H1 (cell line): ENCODE measurements around the gene HLA-DQA1. TPM values are rescaled to one million over a fixed set of nuclear protein-coding genes. Genes with fewer than 3 reads are reported as not detected.

Source experiments
- CTCF ChIA-PET: fragments of 300-600 bp; sonication (Branson Sonifier 250); formaldehyde crosslinking; loops from one replicate; lab custom pipeline; 2021; ENCODE audit not compliant: partially characterized antibody; lab: Charles Lee
- POLR2A ChIA-PET: fragments of 300-600 bp; sonication (Branson Sonifier 250); formaldehyde crosslinking; loops from one replicate; lab custom pipeline; 2021; ENCODE audit warnings: inconsistent platforms; ENCODE audit not compliant: partially characterized antibody; lab: Charles Lee
- DNase-seq, 2 experiments: peaks; one replicate each; pipeline versions ENCODE4 v3.0.0 to v3.0.0-alpha.2; 2010 to 2022; ENCODE audit warnings: low spot score in 2 of 2, low read depth in 1 of 2, mixed read lengths in 1 of 2
- FAIRE-seq: peaks from 2 replicates; lab custom pipeline; 2011; peaks lifted over from hg19 to GRCh38; lab: Jason Lieb, UNC
- H2AFZ ChIP-seq: 2 replicates; pipeline ENCODE4 v1.8.1; 2012; ENCODE audit warnings: low read length, inconsistent platforms
- H2AK5ac ChIP-seq: 2 replicates; pipeline ENCODE4 v1.6.1; 2013; ENCODE audit warnings: low read depth, low read length
- H2BK120ac ChIP-seq: replicated peaks from 2 replicates; pipeline ENCODE3; 2013; ENCODE audit warnings: low read depth, low read length, inconsistent platforms
- H2BK12ac ChIP-seq: 2 replicates; pipeline ENCODE4 v1.6.1; 2013; ENCODE audit warnings: low read depth, low read length
- H2BK15ac ChIP-seq: 2 replicates; pipeline ENCODE4 v1.6.1; 2013; ENCODE audit warnings: low read length
- H2BK20ac ChIP-seq: 2 replicates; pipeline ENCODE4 v1.6.1; 2013; ENCODE audit warnings: low read length
- H2BK5ac ChIP-seq: 2 replicates; pipeline ENCODE4 v1.6.1; 2013; ENCODE audit warnings: low read depth, low read length
- H3K14ac ChIP-seq: 2 replicates; pipeline ENCODE4 v1.6.1; 2013; ENCODE audit warnings: inconsistent platforms; ENCODE audit not compliant: insufficient read length
- H3K18ac ChIP-seq: 2 replicates; pipeline ENCODE4 v1.6.1; 2013; ENCODE audit warnings: low read length; ENCODE audit errors: extremely low read depth
- H3K23ac ChIP-seq: 2 replicates; pipeline ENCODE4 v1.6.1; 2013; ENCODE audit warnings: inconsistent platforms; ENCODE audit not compliant: insufficient read length
- H3K23me2 ChIP-seq: 2 replicates; pipeline ENCODE4 v1.6.1; 2013; ENCODE audit warnings: low read depth, low read length
- H3K27ac ChIP-seq: 2 replicates; pipeline ENCODE4 v1.6.1; 2011; ENCODE audit warnings: low read depth, low read length, inconsistent platforms
- H3K27me3 ChIP-seq, 4 experiments: replicated peaks in 1 of 4; 1 replicate in 1 of 4; 2 replicates in 3 of 4; pipeline versions ENCODE4 v1.6.1 to v1.8.1; 2011 to 2013; ENCODE audit warnings: low read length in 3 of 4, mild to moderate bottlenecking in 3 of 4, inconsistent platforms in 2 of 4, mixed read lengths in 2 of 4, moderate library complexity in 1 of 4; ENCODE audit not compliant: control insufficient read depth in 3 of 4, insufficient read depth in 3 of 4; ENCODE audit errors: extremely low read depth in 1 of 4
- H3K36me3 ChIP-seq, 4 experiments: 2 replicates each; pipeline versions ENCODE4 v1.6.1 to v1.8.1; 2011 to 2013; ENCODE audit warnings: mild to moderate bottlenecking in 4 of 4, low read length in 3 of 4, moderate library complexity in 2 of 4, control low read depth in 1 of 4, inconsistent platforms in 1 of 4; ENCODE audit not compliant: insufficient read depth in 4 of 4, control insufficient read depth in 2 of 4
- H3K4ac ChIP-seq: replicated peaks from 2 replicates; pipeline ENCODE3; 2013; ENCODE audit warnings: low read length, low read depth, mixed read lengths, inconsistent platforms; ENCODE audit not compliant: insufficient read length
- H3K4me1 ChIP-seq, 4 experiments: replicated peaks in 1 of 4; 1 replicate in 1 of 4; 2 replicates in 3 of 4; pipeline versions ENCODE4 v1.6.1 to v1.8.1; 2011 to 2013; ENCODE audit warnings: low read length in 3 of 4, inconsistent platforms in 2 of 4, mixed read lengths in 1 of 4; ENCODE audit not compliant: insufficient read depth in 4 of 4, control insufficient read depth in 3 of 4
- H3K4me2 ChIP-seq, 2 experiments: 2 replicates each; pipeline versions ENCODE4 v1.6.1 to v1.8.1; 2011 to 2013; ENCODE audit warnings: low read depth in 2 of 2, low read length in 2 of 2, control low read depth in 1 of 2, inconsistent platforms in 1 of 2, mild to moderate bottlenecking in 1 of 2; ENCODE audit not compliant: insufficient read depth in 1 of 2
- H3K4me3 ChIP-seq, 4 experiments: fragments of 200-600, 300-600 bp in 1 of 4; sonication (generic), shearing (Covaris generic), sonication (Bioruptor Twin) in 1 of 4; 2 replicates each; pipeline versions ENCODE4 v1.5.1 to v1.8.1; 2011 to 2016; ENCODE audit warnings: low read length in 4 of 4, low read depth in 3 of 4, control low read depth in 2 of 4, inconsistent platforms in 2 of 4, mild to moderate bottlenecking in 2 of 4, mixed read lengths in 1 of 4, moderate library complexity in 1 of 4; ENCODE audit not compliant: insufficient read depth in 2 of 4; ENCODE audit errors: extremely low read depth in 1 of 4
- H3K56ac ChIP-seq: replicated peaks from 2 replicates; pipeline ENCODE3; 2013; ENCODE audit warnings: low read depth, mild to moderate bottlenecking, mixed read lengths, low read length, inconsistent platforms; ENCODE audit not compliant: insufficient read length
- H3K79me1 ChIP-seq: 2 replicates; pipeline ENCODE4 v1.6.1; 2013; ENCODE audit warnings: low read depth, low read length, control low read depth
- H3K79me2 ChIP-seq, 2 experiments: 2 replicates each; pipeline versions ENCODE4 v1.6.1 to v1.8.1; 2012 to 2013; ENCODE audit warnings: low read length in 2 of 2, mild to moderate bottlenecking in 2 of 2, inconsistent platforms in 1 of 2; ENCODE audit not compliant: insufficient read depth in 2 of 2, control insufficient read depth in 1 of 2
- H3K9ac ChIP-seq, 4 experiments: replicated peaks in 1 of 4; 1 replicate in 1 of 4; 2 replicates in 3 of 4; pipeline versions ENCODE4 v1.6.1 to v1.8.1; 2011 to 2013; ENCODE audit warnings: low read depth in 3 of 4, low read length in 3 of 4, control low read depth in 2 of 4, mild to moderate bottlenecking in 2 of 4, moderate library complexity in 2 of 4, inconsistent platforms in 1 of 4; ENCODE audit errors: extremely low read depth in 1 of 4
- H3K9me3 ChIP-seq, 2 experiments: 2 replicates each; pipeline versions ENCODE4 v1.6.1 to v1.8.1; 2012 to 2013; ENCODE audit warnings: mild to moderate bottlenecking in 2 of 2, moderate library complexity in 2 of 2, control low read depth in 1 of 2, inconsistent platforms in 1 of 2, low read depth in 1 of 2, low read length in 1 of 2, mixed read lengths in 1 of 2; ENCODE audit not compliant: insufficient read depth in 2 of 2
- H4K20me1 ChIP-seq, 2 experiments: replicated peaks in 1 of 2; 2 replicates each; pipeline versions ENCODE3 to v1.8.1; 2011 to 2013; ENCODE audit warnings: inconsistent platforms in 2 of 2, low read length in 2 of 2, mild to moderate bottlenecking in 1 of 2; ENCODE audit not compliant: insufficient read depth in 2 of 2, control insufficient read depth in 1 of 2
- H4K5ac ChIP-seq: 2 replicates; pipeline ENCODE4 v1.6.1; 2013; ENCODE audit warnings: low read length, low read depth, mixed read lengths, inconsistent platforms; ENCODE audit not compliant: insufficient read length
- H4K8ac ChIP-seq: 2 replicates; pipeline ENCODE4 v1.8.0; 2013; ENCODE audit warnings: mild to moderate bottlenecking, moderate library complexity, low read length, inconsistent platforms; ENCODE audit not compliant: insufficient read depth; ENCODE audit errors: extremely low read depth
- H4K91ac ChIP-seq: replicated peaks from 2 replicates; pipeline ENCODE3; 2013; ENCODE audit warnings: low read length, mixed read lengths, inconsistent platforms; ENCODE audit not compliant: insufficient read length
- KDM5A ChIP-seq: fragments of 200-600 bp; IDR thresholded peaks from 2 replicates; pipeline ENCODE4 v1.7.1; 2012; ENCODE audit warnings: mild to moderate bottlenecking, low read length, inconsistent platforms, mixed read lengths
- RFX5 ChIP-seq: IDR thresholded peaks from 2 replicates; pipeline ENCODE4 v1.6.1; 2011; ENCODE audit warnings: low read depth, low read length, improper control_type of control experiment, borderline replicate concordance
- TCF12 ChIP-seq: IDR thresholded peaks from 2 replicates; pipeline ENCODE4 v1.6.1; 2011; ENCODE audit warnings: low read depth, mild to moderate bottlenecking, low read length
- WGBS, 2 experiments: shearing (Covaris generic) in 1 of 2; methylation state at CpG; one replicate each; pipeline versions ENCODE4 v1.1.6 to v1.1.7; 2013 to 2015; ENCODE audit warnings: low lambda C conversion rate in 2 of 2, mixed read lengths in 2 of 2, inconsistent platforms in 1 of 2, low coverage in 1 of 2, missing lambda C conversion rate in 1 of 2; ENCODE audit not compliant: insufficient replicate concordance in 2 of 2, insufficient coverage in 1 of 2, insufficient read length in 1 of 2; ENCODE audit errors: extremely low coverage in 1 of 2, missing lambda C conversion rate in 1 of 2; 5-methylcytosine and 5-hydroxymethylcytosine counted together
- polyA plus RNA-seq, 7 experiments: library from polyadenylated mRNA; depleted of rRNA in 3 of 7; stranded (reverse) in 5 of 7; unstranded in 2 of 7; fragments of >200 nt in 5 of 7; fragments of 200-250 nt in 2 of 7; gene quantifications; 1 replicate in 5 of 7; 2 replicates in 1 of 7; 4 replicates in 1 of 7; pipeline versions ENCODE4 v1.2.1 to v1.2.3, GENCODE V29; 2011 to 2013; ENCODE audit warnings: missing spikeins in 2 of 7, mixed read lengths in 2 of 7
- total RNA-seq: library from RNA; stranded (reverse); fragmentation: NEBNext Ultra II Directional; extraction: Animal tissue kit (Norgen Biotek cat#: 25700); gene quantifications from 2 replicates; pipeline ENCODE4 v1.2.1, GENCODE V29; 2021

Gene HLA-DQA1
- total and polyA plus RNA-seq, 2 of the 8 experiments (the other 6 are each of a cell fraction or from before 2014, with no cell fraction given), result 0.12 TPM; not detected in 1

DNA sequence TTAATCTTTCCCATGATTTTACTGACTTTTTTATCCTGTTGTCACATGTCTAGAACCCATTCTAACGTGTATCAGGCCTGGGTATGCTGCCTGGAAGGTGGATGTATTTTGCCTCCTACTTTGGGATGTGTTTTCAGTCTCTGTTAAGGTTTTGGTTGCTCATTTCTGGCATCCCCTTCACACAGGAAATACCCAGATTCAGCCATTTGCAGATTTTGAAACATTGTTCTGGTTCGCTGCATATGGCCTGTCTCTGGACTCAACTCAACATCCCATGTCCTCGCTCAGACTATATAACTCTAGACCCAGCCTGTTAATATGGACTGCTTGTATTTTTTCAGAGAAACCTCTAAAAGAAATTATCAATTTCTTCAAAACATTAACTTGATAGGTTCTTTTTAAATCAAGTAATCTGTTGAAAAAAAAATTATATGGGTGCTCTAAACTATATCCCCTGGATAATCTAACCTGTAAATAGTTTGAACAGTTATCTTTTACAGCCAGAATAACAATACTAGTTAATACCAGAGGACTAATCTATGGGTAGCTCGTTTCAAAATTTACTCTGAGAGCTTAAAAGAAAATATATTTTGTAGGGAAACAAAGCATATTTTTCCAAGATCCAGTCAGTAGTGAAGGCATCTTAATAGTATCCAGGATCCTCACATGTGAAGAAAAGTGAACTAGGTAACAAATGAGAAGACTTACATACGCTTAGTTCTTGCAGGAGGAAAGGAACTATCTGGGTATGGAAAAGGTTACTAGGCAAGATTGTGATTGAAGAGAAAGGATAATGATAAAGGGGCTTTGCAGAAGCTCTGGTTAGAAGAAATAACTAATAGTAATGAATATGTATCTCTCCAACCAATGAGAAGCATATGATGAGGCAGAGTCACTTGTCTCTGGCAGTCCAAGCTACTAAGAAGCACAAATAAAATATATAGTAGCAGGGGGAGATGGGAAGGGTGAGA lies 52.6 kb downstream of the HLA-DQA1 start:
- Histone ChIP-seq H3K4ac (no peak overlapping the region), H3K18ac (no peak overlapping the region), H3K27ac (no peak overlapping the region), H3K23me2 (no peaks in the 10 kb centered on the region), H3K14ac (no peak overlapping the region), H3K79me2 (no peaks in the 10 kb centered on the region), H3K9me3 (no peaks in the 10 kb centered on the region), H4K8ac (no peak overlapping the region), H3K79me1 (no peaks in the 10 kb centered on the region), H3K27me3 (no peaks in the 10 kb centered on the region), H3K4me1 (no peaks in the 10 kb centered on the region), H3K23ac (no peak overlapping the region), H2BK15ac (no peak overlapping the region), H2AFZ (no peak overlapping the region), H2AK5ac (no peak overlapping the region), H3K9ac (no peak overlapping the region), H4K20me1 (no peaks in the 10 kb centered on the region), H3K4me3 (no peak overlapping the region), H2BK20ac (no peak overlapping the region), H2BK12ac (no peak overlapping the region), H3K56ac (no peak overlapping the region), H4K5ac (no peak overlapping the region), H3K4me2 (no peak overlapping the region), H3K36me3 (no peaks in the 10 kb centered on the region), H2BK5ac (no peak overlapping the region), H4K91ac (no peak overlapping the region), H2BK120ac (no peak overlapping the region)
- no peak for TF ChIP-seq KDM5A
- TF ChIP-seq TCF12, result no peak
- peak; percentile 88 for TF ChIP-seq RFX5
- ChIA-PET CTCF (interaction anchor here (1.2 to 4.7 kb wide), 3 partner anchors 109 to 276 kb away, joined by 3 to 26 read pairs (median 7); no protein-coding TSS in a partner anchor), POLR2A (no interaction called here)
- no peak for FAIRE-seq
- 85% methylated on average over 5 of the region's 5 CpGs; no CpG with 5 or more reads in 1 of the 2 experiments for WGBS, 2 experiments
- no peak for DNase-seq
